Erythroblast (primary cell): Measurements from ENCODE around the gene MEX3C.

Source experiments
- GATA1 ChIP-seq: IDR thresholded peaks from 2 replicates; pipeline ENCODE4 v1.6.1; 2011; ENCODE audit warnings: low read depth, mild to moderate bottlenecking, control low read depth, low read length, moderate library complexity
- POLR2A ChIP-seq: IDR thresholded peaks from 2 replicates; pipeline ENCODE4 v1.6.1; 2011; ENCODE audit warnings: mild to moderate bottlenecking, low read length

GRCh38 chr18:51127664-51128063, 69.8 kb downstream of the MEX3C start:
- TF ChIP-seq POLR2A (no peak), GATA1 (no peak)
